Cardiac muscle cell (in vitro differentiated cells and primary cell): ENCODE measurements around the gene KRT10. TPM values are rescaled to one million over a fixed set of nuclear protein-coding genes. Genes with fewer than 3 reads are reported as not detected.

Experiments used
- DNase-seq, 2 donors: peaks; one replicate each; pipeline versions ENCODE4 v3.0.0 to v3.0.0-alpha.2; 2010 to 2017; ENCODE audit warnings: low read depth in 1 of 2, low spot score in 1 of 2
- H3K27ac ChIP-seq: fragments of 200-600 bp; sonication (generic); 2 replicates; pipeline ENCODE4 v1.5.1; 2016
- H3K27me3 ChIP-seq: fragments of 200-600 bp; sonication (generic); 2 replicates; pipeline ENCODE4 v1.6.0; 2016; ENCODE audit warnings: control low read depth
- H3K36me3 ChIP-seq: fragments of 200-600 bp; sonication (generic); 2 replicates; pipeline ENCODE4 v1.5.1; 2016; ENCODE audit warnings: control low read depth
- H3K4me1 ChIP-seq: fragments of 200-600 bp; sonication (generic); 2 replicates; pipeline ENCODE4 v1.8.1; 2017; ENCODE audit warnings: low read depth, mild to moderate bottlenecking, mixed run types
- H3K4me3 ChIP-seq: fragments of 200-600 bp; sonication (generic); 2 replicates; pipeline ENCODE4 v1.5.1; 2016; ENCODE audit warnings: mild to moderate bottlenecking
- H3K9me3 ChIP-seq: fragments of 200-600 bp; sonication (generic); 2 replicates; pipeline ENCODE4 v1.5.1; 2017; ENCODE audit warnings: low read depth, mild to moderate bottlenecking, control low read depth
- polyA plus RNA-seq: library from polyadenylated mRNA; unstranded; fragments of >200 nt; fragmentation: Nextera tagmentation; extraction: Ambion mirVana; gene quantifications from 2 replicates; pipeline ENCODE4 v1.2.1, GENCODE V29; 2016
- total RNA-seq: library from RNA; depleted of rRNA; stranded (reverse); fragments of >200 nt; gene quantifications from 2 replicates; pipeline ENCODE4 v1.2.3, GENCODE V29; 2016
- TF ChIP-seq, protein P1 (sequence below): IDR thresholded peaks from 2 replicates; pipeline ENCODE4 v1.5.1; 2012; ENCODE audit warnings: low read depth, mild to moderate bottlenecking, low read length

KRT10 gene
- total and polyA plus RNA-seq, 2 experiments from 2014 or later: 30.1 to 131 TPM

DNA sequence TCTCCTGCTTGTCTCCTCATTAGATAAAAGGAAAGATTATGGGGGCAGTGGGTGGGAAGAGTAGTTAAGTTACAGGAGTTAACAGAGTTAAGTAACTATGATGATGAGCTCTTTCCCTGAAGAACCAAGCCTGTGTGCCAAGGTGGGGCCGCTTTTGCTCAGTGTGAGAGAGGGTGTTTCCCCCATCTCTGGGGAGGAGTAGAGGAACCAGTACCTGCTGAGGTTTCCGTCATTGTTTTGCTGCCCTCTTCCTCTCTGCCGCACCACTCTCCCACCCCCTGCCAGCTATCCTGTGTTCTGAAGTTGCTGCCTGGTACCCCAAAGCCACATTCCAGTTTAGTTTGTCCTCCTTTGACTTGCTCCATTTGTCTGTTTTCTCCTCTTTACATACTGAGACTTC, 20.8 kb upstream of the KRT10 start:
- H3K4me1 ChIP-seq: no peaks in the 10 kb centered on the region
- no peak overlapping the region for H3K4me3 ChIP-seq
- H3K36me3 ChIP-seq: no peaks in the 10 kb centered on the region
- no peaks in the 10 kb centered on the region for H3K9me3 ChIP-seq
- TF ChIP-seq, protein P1, sequence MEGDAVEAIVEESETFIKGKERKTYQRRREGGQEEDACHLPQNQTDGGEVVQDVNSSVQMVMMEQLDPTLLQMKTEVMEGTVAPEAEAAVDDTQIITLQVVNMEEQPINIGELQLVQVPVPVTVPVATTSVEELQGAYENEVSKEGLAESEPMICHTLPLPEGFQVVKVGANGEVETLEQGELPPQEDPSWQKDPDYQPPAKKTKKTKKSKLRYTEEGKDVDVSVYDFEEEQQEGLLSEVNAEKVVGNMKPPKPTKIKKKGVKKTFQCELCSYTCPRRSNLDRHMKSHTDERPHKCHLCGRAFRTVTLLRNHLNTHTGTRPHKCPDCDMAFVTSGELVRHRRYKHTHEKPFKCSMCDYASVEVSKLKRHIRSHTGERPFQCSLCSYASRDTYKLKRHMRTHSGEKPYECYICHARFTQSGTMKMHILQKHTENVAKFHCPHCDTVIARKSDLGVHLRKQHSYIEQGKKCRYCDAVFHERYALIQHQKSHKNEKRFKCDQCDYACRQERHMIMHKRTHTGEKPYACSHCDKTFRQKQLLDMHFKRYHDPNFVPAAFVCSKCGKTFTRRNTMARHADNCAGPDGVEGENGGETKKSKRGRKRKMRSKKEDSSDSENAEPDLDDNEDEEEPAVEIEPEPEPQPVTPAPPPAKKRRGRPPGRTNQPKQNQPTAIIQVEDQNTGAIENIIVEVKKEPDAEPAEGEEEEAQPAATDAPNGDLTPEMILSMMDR: no peak
- DNase-seq: no peak
- H3K27ac ChIP-seq: no peak overlapping the region
- H3K27me3 ChIP-seq: peaks cover 77% of the 10 kb centered on the region

DNA sequence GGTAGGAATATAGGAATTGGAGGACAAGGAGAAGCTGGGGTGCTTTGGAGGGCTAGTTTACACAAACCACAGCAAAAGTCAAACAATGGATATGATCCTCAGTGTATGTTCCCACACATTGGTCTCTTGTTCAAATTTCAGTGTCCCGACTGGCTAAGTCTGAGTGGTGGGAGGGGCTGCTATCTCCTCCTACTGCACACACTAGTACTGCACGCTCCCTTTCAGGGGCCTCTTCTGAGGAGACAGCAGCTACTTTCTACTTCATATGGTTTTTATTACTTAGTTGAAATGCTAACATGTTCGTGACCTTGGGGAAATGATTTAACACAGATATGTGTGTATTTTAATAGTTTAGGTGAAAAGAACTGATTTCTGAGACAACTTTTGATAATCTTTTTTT, 18.8 kb upstream of the KRT10 start:
- H3K27ac ChIP-seq: no peak overlapping the region
- H3K9me3 ChIP-seq: no peaks in the 10 kb centered on the region
- DNase-seq: no peak
- H3K4me3 ChIP-seq: no peak overlapping the region
- no peaks in the 10 kb centered on the region for H3K36me3 ChIP-seq
- peaks cover 65% of the 10 kb centered on the region for H3K27me3 ChIP-seq
- H3K4me1 ChIP-seq: no peaks in the 10 kb centered on the region
- TF ChIP-seq, protein P1: no peak

- Histone ChIP-seq H3K27ac (no peak overlapping the region), H3K27me3 (peaks cover 46% of the 10 kb centered on the region), H3K4me1 (no peaks in the 10 kb centered on the region), H3K9me3 (no peaks in the 10 kb centered on the region), H3K4me3 (no peak overlapping the region), H3K36me3 (no peaks in the 10 kb centered on the region)
- TF ChIP-seq, protein P1: no peak
- DNase-seq: no peak
These were observed 16.8 kb upstream of the KRT10 start for GRCh38 chr17:40839194-40839593.

DNA sequence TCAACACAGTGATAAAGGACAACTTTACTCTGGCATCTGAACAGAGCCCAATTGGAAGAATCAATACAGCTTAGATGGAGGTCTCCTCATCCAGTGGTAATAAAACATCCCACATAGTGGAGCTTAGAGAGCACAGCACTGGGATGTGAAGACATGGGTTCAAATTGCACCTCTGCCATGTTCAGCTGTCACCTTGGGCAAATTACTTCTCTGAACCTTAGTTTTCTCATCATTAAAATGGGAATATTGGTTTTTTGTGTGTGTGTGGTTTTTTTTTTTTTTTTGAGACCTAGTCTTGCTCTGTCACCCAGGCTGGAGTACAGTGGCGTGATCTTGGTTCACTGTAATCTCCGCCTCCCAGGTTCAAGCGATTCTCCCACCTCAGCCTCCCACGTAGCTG, 13.6 kb upstream of the KRT10 start:
- no peak overlapping the region for H3K27ac ChIP-seq
- peaks cover 38% of the 10 kb centered on the region for H3K27me3 ChIP-seq
- no peak for DNase-seq
- no peaks in the 10 kb centered on the region for H3K4me1 ChIP-seq
- H3K9me3 ChIP-seq: no peaks in the 10 kb centered on the region
- TF ChIP-seq, protein P1: no peak
- no peaks in the 10 kb centered on the region for H3K36me3 ChIP-seq
- no peak overlapping the region for H3K4me3 ChIP-seq

GRCh38 chr17:40833882-40834281, 11.5 kb upstream of the KRT10 start:
- no peak for DNase-seq
- H3K4me3 ChIP-seq: no peak overlapping the region
- no peak overlapping the region for H3K27ac ChIP-seq
- H3K4me1 ChIP-seq: no peaks in the 10 kb centered on the region
- TF ChIP-seq, protein P1: no peak
- H3K9me3 ChIP-seq: no peaks in the 10 kb centered on the region
- no peaks in the 10 kb centered on the region for H3K36me3 ChIP-seq
- peaks cover 29% of the 10 kb centered on the region for H3K27me3 ChIP-seq

DNA sequence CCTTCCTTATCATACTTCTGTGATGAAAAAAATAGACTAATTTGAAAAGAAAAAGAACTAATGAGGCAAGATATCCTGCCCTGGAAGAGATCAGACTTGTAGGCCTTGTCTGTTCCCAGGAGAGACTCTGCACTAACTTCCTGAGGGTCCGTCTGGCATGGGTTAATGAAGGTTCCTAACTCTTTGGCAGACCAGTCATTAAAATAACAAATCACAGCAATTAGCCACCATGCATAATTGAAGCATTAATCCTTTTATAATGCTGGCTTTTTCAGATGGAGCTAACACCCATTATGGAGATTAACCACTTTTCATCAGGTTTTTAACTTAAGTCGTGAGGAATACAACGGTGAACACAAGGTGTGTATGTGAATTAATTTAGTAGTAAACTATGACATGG, 10.4 kb upstream of the KRT10 start:
- Histone ChIP-seq H3K4me3 (no peak overlapping the region), H3K9me3 (no peaks in the 10 kb centered on the region), H3K4me1 (peaks cover 4% of the 10 kb centered on the region), H3K27ac (no peak overlapping the region), H3K27me3 (peaks cover 24% of the 10 kb centered on the region), H3K36me3 (no peaks in the 10 kb centered on the region)
- no peak for DNase-seq
- TF ChIP-seq, protein P1: no peak
